SJSA1 (cell line): Measurements from ENCODE around the gene EID3. TPM values are rescaled to one million over a fixed set of nuclear protein-coding genes. Genes with fewer than 3 reads are reported as not detected.
"Not testable (repeated sequence)": the region's sequence is repeated elsewhere in the genome, so short reads cannot be mapped to it uniquely, and the experiment has no call there.

Experiments used
- DNase-seq, 2 experiments: peaks; one replicate each; pipeline ENCODE4 v3.0.0-alpha.2; 2015 to 2020; ENCODE audit warnings: low spot score in 2 of 2, low read depth in 1 of 2
- H3K27ac ChIP-seq: fragments of 250-450 bp; sonication (Bioruptor Pico); 2 replicates; pipeline ENCODE4 v1.5.1; 2020; ENCODE audit warnings: mild to moderate bottlenecking, moderate library complexity
- H3K27me3 ChIP-seq: fragments of 250-450 bp; sonication (Bioruptor Pico); replicated peaks from 2 replicates; pipeline ENCODE4 v1.5.1; 2020; ENCODE audit warnings: mild to moderate bottlenecking, moderate library complexity
- H3K36me3 ChIP-seq: fragments of 250-450 bp; sonication (Bioruptor Pico); 2 replicates; pipeline ENCODE4 v1.5.1; 2020; ENCODE audit warnings: mild to moderate bottlenecking
- H3K4me1 ChIP-seq: fragments of 250-450 bp; sonication (Bioruptor Pico); replicated peaks from 2 replicates; pipeline ENCODE4 v1.6.1; 2021; ENCODE audit warnings: mild to moderate bottlenecking
- H3K4me3 ChIP-seq: fragments of 250-450 bp; sonication (Bioruptor Pico); 2 replicates; pipeline ENCODE4 v1.5.1; 2020; ENCODE audit warnings: mild to moderate bottlenecking
- H3K9me3 ChIP-seq: fragments of 250-450 bp; sonication (Bioruptor Pico); replicated peaks from 2 replicates; pipeline ENCODE4 v1.5.1; 2020; ENCODE audit warnings: mild to moderate bottlenecking
- total RNA-seq: library from RNA; depleted of rRNA; stranded (reverse); fragments of >200 nt; shearing (Covaris generic); gene quantifications from 2 replicates; pipeline ENCODE4 v1.2.3, GENCODE V29; 2014

EID3 gene
- total RNA-seq, 1 experiment from 2014 or later = 2.1 TPM

DNA sequence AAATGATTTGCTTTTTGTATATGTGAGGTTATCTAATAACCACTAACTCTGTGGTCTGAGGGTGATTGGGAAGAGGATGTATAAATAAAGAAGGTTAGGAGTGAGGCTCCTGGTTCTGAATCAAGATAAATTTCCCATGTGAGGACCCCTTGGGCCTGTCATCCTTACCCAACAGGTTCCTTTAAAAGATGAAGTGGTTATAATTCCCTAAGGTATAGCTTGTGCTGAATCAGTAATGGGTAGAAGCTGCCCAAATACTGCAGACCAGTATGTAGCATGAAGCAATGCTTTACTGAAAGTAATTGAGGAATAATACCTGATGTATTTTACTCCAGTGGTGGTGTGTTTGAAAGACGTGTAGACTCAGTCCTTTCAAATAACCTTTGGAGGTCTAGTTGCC lies 8.7 kb downstream of the EID3 start:
- Histone ChIP-seq H3K9me3 (no peaks in the 10 kb centered on the region), H3K36me3 (peaks cover 83% of the 10 kb centered on the region), H3K4me3 (no peak overlapping the region), H3K4me1 (peaks cover 5% of the 10 kb centered on the region), H3K27me3 (no peaks in the 10 kb centered on the region), H3K27ac (no peak overlapping the region)
- DNase-seq = no peak

DNA sequence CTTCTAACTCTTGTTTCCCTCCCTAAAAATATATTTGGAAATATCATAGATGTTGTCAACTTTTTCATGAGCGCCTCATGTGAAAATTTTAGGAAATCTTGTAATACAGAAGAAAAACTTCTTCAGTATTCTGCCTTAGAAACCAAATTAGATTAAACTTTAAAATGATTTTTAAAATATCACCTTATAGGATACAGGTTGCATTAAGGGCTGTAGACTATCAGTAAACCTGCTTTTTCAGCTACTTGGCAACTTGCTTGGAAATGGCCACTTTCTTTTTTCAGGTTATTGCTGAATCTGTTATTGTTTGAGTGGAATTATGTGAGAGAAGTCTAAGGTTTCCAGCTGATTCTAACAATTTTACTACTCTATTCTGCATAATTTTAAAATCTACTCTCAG lies 9.1 kb downstream of the EID3 start:
- H3K4me3 ChIP-seq = no peak overlapping the region
- H3K27me3 ChIP-seq = no peaks in the 10 kb centered on the region
- H3K27ac ChIP-seq = no peak overlapping the region
- peaks cover 83% of the 10 kb centered on the region for H3K36me3 ChIP-seq
- peaks cover 5% of the 10 kb centered on the region for H3K4me1 ChIP-seq
- DNase-seq = no peak
- no peaks in the 10 kb centered on the region for H3K9me3 ChIP-seq

DNA sequence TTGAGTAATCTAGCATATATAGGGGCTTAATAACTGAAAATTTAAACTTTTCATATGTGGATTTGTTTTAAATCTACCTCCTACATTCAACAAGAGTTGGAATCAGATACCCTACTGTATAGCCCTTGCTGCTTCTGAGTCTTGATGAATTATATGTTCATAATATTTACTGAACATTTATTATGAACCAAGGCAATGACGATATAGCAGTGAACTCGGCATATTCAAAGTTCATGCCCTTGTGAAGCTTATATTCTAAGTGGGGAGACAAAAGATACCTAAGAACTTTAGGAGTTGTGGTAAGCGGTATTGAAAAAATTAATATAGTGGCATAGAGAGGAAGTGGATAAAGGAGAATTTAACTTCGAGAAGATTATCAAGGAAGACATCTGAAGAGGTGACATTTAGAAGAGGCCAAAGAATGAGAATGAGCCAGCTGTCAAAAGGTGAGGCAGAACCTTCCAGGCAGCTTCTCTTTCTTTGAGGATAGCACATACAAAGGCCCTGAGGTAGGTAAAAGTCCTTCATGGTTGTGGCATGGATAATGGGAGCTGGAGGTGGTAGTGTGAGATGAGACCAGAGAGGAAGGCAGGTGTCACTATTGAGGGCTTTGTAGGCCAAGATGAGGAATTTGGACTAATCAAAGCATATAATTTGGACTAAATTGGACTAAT lies 10.2 kb downstream of the EID3 start:
- no peaks in the 10 kb centered on the region for H3K9me3 ChIP-seq
- no peak overlapping the region for H3K4me3 ChIP-seq
- H3K27me3 ChIP-seq = no peaks in the 10 kb centered on the region
- H3K27ac ChIP-seq = no peak overlapping the region
- peaks cover 5% of the 10 kb centered on the region for H3K4me1 ChIP-seq
- H3K36me3 ChIP-seq = peaks cover 93% of the 10 kb centered on the region
- DNase-seq = no peak

DNA sequence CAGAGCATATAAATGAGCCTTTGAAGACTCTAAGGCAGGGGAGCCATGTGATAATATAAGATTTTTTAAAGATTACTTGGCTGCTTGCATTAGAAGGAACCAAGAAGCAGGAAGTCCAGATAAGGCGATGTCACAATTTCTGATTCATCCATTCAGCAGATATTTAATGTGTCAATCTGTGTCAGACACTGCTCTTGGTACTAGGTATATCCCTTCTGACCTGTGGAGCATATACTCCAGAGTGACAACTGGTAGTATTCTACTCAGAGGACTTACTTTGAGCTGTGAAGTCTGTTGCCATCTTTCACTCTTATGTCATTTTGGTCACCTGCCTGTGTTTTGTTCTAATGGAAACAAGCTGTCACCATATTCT lies 10.7 kb downstream of the EID3 start:
- no peak overlapping the region for H3K4me3 ChIP-seq
- no peak overlapping the region for H3K27ac ChIP-seq
- no peaks in the 10 kb centered on the region for H3K27me3 ChIP-seq
- H3K36me3 ChIP-seq = peaks cover 95% of the 10 kb centered on the region
- DNase-seq = no peak
- H3K4me1 ChIP-seq = peaks cover 5% of the 10 kb centered on the region
- no peaks in the 10 kb centered on the region for H3K9me3 ChIP-seq

DNA sequence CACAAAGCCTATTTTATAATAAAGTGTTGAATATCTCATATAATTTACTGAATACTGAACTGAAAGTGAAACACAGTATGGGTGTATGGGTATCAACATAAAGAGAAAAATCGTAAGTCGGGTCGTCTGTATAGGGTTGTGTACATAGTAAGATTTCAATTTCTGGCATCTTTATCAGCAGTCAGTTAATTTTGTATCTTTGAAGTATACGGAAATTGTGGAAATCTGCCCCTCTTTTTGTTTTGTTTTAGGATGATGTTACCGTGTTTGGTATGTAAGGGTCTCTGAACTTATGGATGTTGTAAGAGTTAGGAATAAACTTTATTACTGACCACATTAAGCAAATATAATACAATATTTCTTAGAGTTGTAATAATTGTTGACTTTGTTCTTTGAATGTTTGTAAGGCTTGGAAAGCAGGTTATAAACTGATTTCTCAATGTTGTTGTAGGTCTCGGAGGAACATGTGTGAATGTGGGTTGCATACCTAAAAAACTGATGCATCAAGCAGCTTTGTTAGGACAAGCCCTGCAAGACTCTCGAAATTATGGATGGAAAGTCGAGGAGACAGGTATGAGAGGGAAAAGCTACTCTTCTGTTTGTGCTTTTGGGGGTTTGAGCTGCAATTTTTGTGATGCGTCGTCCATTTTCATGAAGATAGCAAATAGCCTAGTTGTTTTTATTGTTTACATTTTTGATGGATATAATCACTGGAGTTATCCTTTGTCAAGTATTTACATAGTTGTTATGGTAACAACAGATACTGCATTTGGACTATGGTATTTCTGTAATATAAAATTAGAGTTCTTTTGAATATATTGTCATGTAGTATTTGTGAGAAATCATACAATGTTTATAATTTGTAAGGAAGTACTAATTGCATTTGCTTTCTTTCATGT lies 12.0 kb downstream of the EID3 start:
- Histone ChIP-seq H3K9me3 (no peaks in the 10 kb centered on the region), H3K36me3 (peaks cover 97% of the 10 kb centered on the region), H3K27ac (peak overlapping the region; percentile 22), H3K27me3 (no peaks in the 10 kb centered on the region), H3K4me1 (peaks cover 5% of the 10 kb centered on the region), H3K4me3 (no peak overlapping the region)
- no peak for DNase-seq

DNA sequence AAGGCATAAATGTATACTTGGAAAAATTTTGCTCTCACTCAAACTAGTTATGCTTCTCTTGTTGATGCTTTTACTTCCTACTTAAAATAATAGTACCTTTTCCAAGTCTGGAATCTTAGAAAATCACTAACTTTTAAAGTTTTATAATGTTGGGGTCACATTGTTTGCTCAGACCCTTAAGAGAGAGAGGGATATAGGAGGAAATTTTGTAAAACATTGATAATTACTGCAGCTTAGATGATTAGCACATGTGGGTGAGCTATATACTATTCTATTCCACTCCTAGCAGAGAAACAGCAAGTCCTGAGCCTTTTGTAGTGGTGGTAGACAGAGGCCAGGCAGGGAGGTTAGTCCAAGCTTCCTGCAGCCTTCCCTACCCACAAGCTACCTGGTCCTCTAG lies 13.4 kb downstream of the EID3 start:
- Histone ChIP-seq H3K9me3 (no peaks in the 10 kb centered on the region), H3K27me3 (no peaks in the 10 kb centered on the region), H3K36me3 (peaks cover 98% of the 10 kb centered on the region), H3K27ac (no peak overlapping the region), H3K4me1 (peaks cover 5% of the 10 kb centered on the region), H3K4me3 (no peak overlapping the region)
- no peak for DNase-seq

DNA sequence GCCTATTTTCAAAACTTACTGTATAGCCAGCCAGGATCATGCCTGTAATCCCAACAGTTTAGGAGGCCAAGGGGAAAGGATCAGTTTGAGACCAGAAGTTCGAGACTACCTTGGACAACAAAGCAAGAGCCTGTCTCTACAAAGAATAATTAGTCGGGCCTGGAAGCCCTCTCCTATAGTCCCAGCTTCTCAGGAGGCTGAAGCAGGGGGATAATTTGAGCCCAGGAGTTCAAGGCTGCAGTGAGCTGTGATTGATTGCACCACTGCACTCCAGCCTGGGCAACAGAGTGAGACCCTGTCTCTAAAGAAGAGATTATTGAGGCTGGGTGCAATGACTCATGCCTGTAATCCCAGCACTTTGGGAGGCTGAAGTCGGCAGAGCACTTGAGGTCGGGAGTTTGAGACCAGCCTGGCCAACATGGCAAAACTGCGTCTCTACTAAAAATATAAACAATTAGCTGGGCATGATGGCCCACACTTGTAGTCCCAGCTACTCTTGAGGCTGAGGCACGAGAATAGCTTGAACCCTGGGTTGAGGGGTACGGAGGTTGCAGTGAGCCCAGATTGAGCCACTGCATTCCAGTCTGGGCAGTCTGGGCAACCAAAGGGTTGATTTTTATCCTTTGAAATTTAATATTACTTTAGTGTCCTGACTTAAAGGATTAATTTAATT lies 14.1 kb downstream of the EID3 start:
- peaks cover 5% of the 10 kb centered on the region for H3K4me1 ChIP-seq
- DNase-seq = no peak
- no peaks in the 10 kb centered on the region for H3K27me3 ChIP-seq
- no peaks in the 10 kb centered on the region for H3K9me3 ChIP-seq
- no peak overlapping the region for H3K4me3 ChIP-seq
- H3K27ac ChIP-seq = no peak overlapping the region
- peaks cover 97% of the 10 kb centered on the region for H3K36me3 ChIP-seq

DNA sequence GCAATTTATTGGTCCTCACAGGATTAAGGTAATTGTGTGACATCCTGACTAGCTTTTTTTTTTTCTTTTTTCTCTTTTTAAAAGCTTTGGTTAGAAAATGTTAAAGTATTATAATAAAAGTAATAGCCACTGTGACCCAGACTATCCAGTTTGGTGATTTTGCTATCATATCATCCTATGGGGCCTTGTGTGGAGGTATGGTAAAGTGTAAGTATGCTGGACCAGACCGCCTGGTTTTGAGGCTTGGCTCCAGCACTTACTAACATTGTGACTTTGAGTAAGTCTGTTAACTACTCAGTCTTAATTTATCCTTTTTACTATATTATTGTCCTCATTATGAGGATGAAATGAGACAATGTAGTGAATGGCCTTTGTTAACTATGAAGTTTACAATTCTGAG lies 15.5 kb downstream of the EID3 start:
- Histone ChIP-seq H3K27me3 (no peaks in the 10 kb centered on the region), H3K36me3 (peaks cover 87% of the 10 kb centered on the region)
- no peak for DNase-seq

DNA sequence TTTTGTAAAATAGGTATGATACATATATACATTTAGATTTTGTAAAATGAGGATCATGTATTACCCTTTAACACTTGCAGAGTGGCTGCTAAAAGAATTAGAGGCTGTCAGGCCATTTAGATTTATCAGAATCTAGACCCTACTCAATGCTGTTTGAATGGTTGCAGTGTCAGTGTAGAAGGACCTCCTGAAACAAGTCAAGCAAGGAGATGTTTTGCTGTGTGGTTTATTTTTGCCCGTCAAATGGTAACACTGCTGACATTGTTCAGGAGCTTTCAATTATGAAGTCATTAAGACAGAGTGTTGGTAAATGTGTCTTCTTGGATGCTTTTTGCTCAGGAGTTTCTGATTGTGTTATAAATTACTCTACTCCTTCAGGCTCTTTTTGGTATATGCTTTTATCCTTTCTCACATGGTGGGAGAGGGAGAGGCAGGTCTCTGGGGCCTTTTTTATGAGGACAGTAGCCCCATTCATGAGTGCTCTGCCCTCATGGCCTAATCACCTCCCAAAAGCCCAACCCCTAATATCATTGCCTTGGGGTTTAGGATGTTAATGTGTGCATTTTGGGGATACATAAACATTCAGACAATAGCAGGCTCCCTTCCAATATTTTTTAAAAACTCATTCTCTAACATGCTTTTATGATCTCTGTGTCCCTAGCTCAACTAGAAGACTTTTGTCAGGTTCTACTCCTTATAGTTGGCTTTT lies 16.5 kb downstream of the EID3 start:
- Histone ChIP-seq H3K9me3 (no peaks in the 10 kb centered on the region), H3K4me1 (peaks cover 5% of the 10 kb centered on the region), H3K36me3 (peaks cover 87% of the 10 kb centered on the region), H3K27me3 (no peaks in the 10 kb centered on the region), H3K27ac (no peak overlapping the region), H3K4me3 (no peak overlapping the region)
- DNase-seq = no peak

More for the DNA sequence above, 15.5 kb downstream of the EID3 start:
- Histone ChIP-seq H3K27ac (no peak overlapping the region), H3K9me3 (no peaks in the 10 kb centered on the region), H3K4me3 (no peak overlapping the region), H3K4me1 (peaks cover 5% of the 10 kb centered on the region)

DNA sequence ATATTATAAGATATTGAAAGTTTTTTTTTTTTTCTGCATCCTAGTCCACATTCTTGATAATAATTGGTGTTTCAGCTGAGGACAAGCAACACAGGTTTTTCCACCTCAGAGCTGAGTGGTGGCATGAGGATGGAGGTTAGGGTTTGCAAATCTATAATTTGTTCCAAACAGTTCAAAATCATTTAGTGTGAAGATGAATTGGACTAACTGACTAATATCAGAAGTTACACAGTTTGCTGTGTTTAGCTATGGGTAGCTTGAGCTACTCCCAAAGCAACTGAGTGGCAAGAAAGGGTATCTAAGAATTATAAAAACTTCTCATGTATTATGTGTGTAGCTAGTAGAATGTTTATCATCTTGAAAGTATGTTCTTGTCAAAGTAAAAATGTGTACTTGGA lies 17.1 kb downstream of the EID3 start:
- H3K9me3 ChIP-seq = no peaks in the 10 kb centered on the region
- H3K27ac ChIP-seq = no peak overlapping the region
- no peak for DNase-seq
- H3K4me3 ChIP-seq = no peak overlapping the region
- H3K27me3 ChIP-seq = no peaks in the 10 kb centered on the region
- H3K4me1 ChIP-seq = peaks cover 3% of the 10 kb centered on the region
- peaks cover 87% of the 10 kb centered on the region for H3K36me3 ChIP-seq

DNA sequence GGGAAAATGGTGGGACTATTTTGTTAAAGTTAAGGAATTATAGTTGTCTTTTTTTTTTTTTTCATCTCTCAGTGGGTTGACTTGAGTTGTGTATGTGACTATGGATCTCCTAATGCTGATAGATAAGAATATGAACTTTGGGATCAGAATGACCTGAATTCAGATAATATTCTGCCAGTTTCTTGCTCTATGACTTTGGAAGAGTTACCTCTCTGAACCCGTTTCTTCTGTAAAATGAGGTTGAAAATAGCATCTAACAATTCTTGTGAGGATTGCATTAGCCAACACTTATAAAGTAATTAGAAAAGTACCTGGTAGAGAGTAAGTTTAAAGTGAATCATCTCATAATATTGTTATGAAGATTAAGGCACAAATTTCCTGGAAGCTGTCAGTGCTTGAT lies 18.4 kb downstream of the EID3 start:
- Histone ChIP-seq H3K4me3 (no peak overlapping the region), H3K27ac (no peak overlapping the region), H3K36me3 (peaks cover 89% of the 10 kb centered on the region), H3K9me3 (no peaks in the 10 kb centered on the region), H3K4me1 (no peaks in the 10 kb centered on the region), H3K27me3 (no peaks in the 10 kb centered on the region)
- no peak for DNase-seq

DNA sequence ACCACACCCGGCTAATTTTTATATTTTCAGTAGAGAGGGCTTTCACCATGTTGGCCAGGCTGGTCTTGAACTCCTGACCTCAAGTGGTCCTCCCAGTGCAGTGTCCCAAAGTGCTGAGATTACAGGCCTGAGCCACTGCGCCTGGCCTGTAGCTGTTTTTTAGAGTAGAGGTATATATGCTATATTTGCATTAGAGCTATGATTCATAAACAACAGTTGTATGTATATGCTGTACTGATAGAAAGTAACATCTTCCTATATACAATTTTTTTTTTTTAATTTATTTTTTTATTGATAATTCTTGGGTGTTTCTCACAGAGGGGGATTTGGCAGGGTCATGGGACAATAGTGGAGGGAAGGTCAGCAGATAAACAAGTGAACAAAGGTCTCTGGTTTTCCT lies 19.0 kb downstream of the EID3 start:
- not testable (repeated sequence) for H3K27ac ChIP-seq, H3K4me3 ChIP-seq, H3K27me3 ChIP-seq, H3K4me1 ChIP-seq, H3K9me3 ChIP-seq, DNase-seq
- peaks cover 89% of the 10 kb centered on the region for H3K36me3 ChIP-seq

DNA sequence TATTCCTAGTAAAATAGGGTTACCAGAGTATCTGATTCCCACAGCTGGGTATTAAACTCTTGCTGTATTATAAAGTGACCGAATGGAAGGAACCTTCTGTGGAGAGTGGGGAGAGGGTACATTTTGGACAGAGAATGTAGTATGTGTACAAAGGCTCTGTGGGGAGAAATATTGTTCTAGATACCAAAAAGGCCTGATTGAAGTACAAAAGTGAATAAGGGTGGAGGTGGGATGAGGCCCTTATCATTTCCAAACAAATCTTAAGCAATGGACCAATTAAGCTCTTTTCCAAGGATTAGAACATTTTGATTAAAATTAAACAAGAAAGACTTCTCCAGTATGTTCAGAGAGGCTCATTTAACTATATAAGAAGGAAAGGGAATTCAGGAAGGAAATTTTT lies 20.4 kb downstream of the EID3 start:
- Histone ChIP-seq H3K4me3 (no peak overlapping the region), H3K27ac (no peak overlapping the region), H3K4me1 (no peaks in the 10 kb centered on the region), H3K36me3 (peaks cover 89% of the 10 kb centered on the region), H3K9me3 (no peaks in the 10 kb centered on the region), H3K27me3 (no peaks in the 10 kb centered on the region)
- DNase-seq = no peak
